Superior temporal gyrus (tissue), 1 donor: ENCODE measurements around the gene CISD2.
A peak's percentile ranks its signal among the peaks of the same experiment; 100 is the strongest.
"Not testable (repeated sequence)": the region's sequence is repeated elsewhere in the genome, so short reads cannot be mapped to it uniquely, and the experiment has no call there.

Experiments
- DNase-seq: peaks from one replicate; pipeline ENCODE4 v3.0.0-alpha.2; 2016; ENCODE audit errors: extremely low spot score

CISD2 gene

GRCh38 chr4:102868781-102869568, at the start of gene CISD2:
CISD2 (plus strand) TSS chr4:102868992; CDS start chr4:102869085, 93 bp downstream.
- DNase-seq = peak; percentile 92

- not testable (repeated sequence) for DNase-seq
Measured at GRCh38 chr4:102819100-102819499, 49.7 kb upstream of the CISD2 start.

- DNase-seq = no peak
Measured at GRCh38 chr4:102819588-102820365, 49.0 kb upstream of the CISD2 start.

- no peak for DNase-seq
Measured at GRCh38 chr4:102823464-102823863, 45.3 kb upstream of the CISD2 start.

- no peak for DNase-seq
Measured at GRCh38 chr4:102823897-102824296, 44.9 kb upstream of the CISD2 start.

GRCh38 chr4:102824398-102824797, 44.4 kb upstream of the CISD2 start:
- no peak for DNase-seq

- peak; percentile 78 for DNase-seq
Measured at GRCh38 chr4:102825261-102826091, 43.3 kb upstream of the CISD2 start.

GRCh38 chr4:102826105-102826889, 42.5 kb upstream of the CISD2 start:
- no peak for DNase-seq

GRCh38 chr4:102826890-102827673, 41.7 kb upstream of the CISD2 start, which contains the start of gene UBE2D3:
UBE2D3 (minus strand) TSS chr4:102827551; CDS start chr4:102826508, 1,043 bp downstream.
- peak; percentile 88 for DNase-seq

GRCh38 chr4:102827674-102828496, 40.9 kb upstream of the CISD2 start:
- DNase-seq = peak; percentile 97

- no peak for DNase-seq
Measured at GRCh38 chr4:102828497-102828808, 40.3 kb upstream of the CISD2 start.

GRCh38 chr4:102829803-102830202, 39.0 kb upstream of the CISD2 start:
- no peak for DNase-seq

GRCh38 chr4:102832105-102832504, 36.7 kb upstream of the CISD2 start:
- DNase-seq = no peak

- DNase-seq = no peak
Measured at GRCh38 chr4:102832667-102833066, 36.1 kb upstream of the CISD2 start.

- DNase-seq = no peak
Measured at GRCh38 chr4:102836596-102836995, 32.2 kb upstream of the CISD2 start.

GRCh38 chr4:102842367-102842766, 26.4 kb upstream of the CISD2 start:
- no peak for DNase-seq

GRCh38 chr4:102843273-102843672, 25.5 kb upstream of the CISD2 start:
- DNase-seq = no peak

GRCh38 chr4:102843938-102844337, 24.9 kb upstream of the CISD2 start:
- DNase-seq = no peak

- DNase-seq = no peak
Measured at GRCh38 chr4:102847687-102848086, 21.1 kb upstream of the CISD2 start.
